B cell (primary cell): Measurements from ENCODE around the gene CADM2. TPM values are rescaled to one million over a fixed set of nuclear protein-coding genes. Genes with fewer than 3 reads are reported as not detected.
"Not testable (repeated sequence)": the region's sequence is repeated elsewhere in the genome, so short reads cannot be mapped to it uniquely, and the experiment has no call there.

Experiments
- ATAC-seq: fragments of 200-7000 bp; cut with Tn5 transposase; one replicate; pipeline ENCODE4 v1.10.0; 2021; ENCODE audit warnings: low read depth, mild to moderate bottlenecking, moderate number of reproducible peaks, moderate library complexity
- CTCF ChIA-PET: fragments of 350-600 bp; sonication (Branson Sonifier 250); formaldehyde crosslinking; loops from one replicate; lab custom pipeline; 2021; ENCODE audit warnings: antibody characterized with exemption, inconsistent platforms; lab: Charles Lee
- POLR2A ChIA-PET: fragments of 350-600 bp; sonication (Branson Sonifier 250); formaldehyde crosslinking; loops from one replicate; lab custom pipeline; 2021; ENCODE audit warnings: antibody characterized with exemption; lab: Charles Lee
- DNase-seq: peaks from one replicate; pipeline ENCODE4 v3.0.0; 2013
- H2AFZ ChIP-seq: 2 replicates; pipeline ENCODE4 v1.6.1; 2012; ENCODE audit warnings: mild to moderate bottlenecking, low read depth, low read length; ENCODE audit not compliant: insufficient read depth, poor library complexity, severe bottlenecking
- H3K27ac ChIP-seq, 2 donors: 1 replicate in 1 of 2; 2 replicates in 1 of 2; pipeline ENCODE4 v1.5.1; 2012 to 2013; ENCODE audit warnings: low read length in 2 of 2, mild to moderate bottlenecking in 2 of 2, moderate library complexity in 1 of 2
- H3K27me3 ChIP-seq, 4 experiments: fragments of 200-600 bp in 1 of 4; sonication (generic) in 1 of 4; replicated peaks in 1 of 4; 1 replicate in 2 of 4; 2 replicates in 2 of 4; pipeline versions ENCODE4 v1.6.1 to v1.7.0; 2013 to 2016; ENCODE audit warnings: low read length in 3 of 4, mild to moderate bottlenecking in 2 of 4, mixed read lengths in 1 of 4, moderate library complexity in 1 of 4; ENCODE audit not compliant: insufficient read depth in 4 of 4, control insufficient read depth in 3 of 4; ENCODE audit errors: control extremely low read depth in 1 of 4
- H3K36me3 ChIP-seq, 2 experiments: replicated peaks in 1 of 2; 1 replicate in 1 of 2; 2 replicates in 1 of 2; pipeline versions ENCODE4 v1.6.1 to v1.7.1; 2013; ENCODE audit warnings: low read length in 1 of 2; ENCODE audit not compliant: insufficient read depth in 2 of 2, control insufficient read depth in 1 of 2; ENCODE audit errors: control extremely low read depth in 1 of 2, extremely low read depth in 1 of 2
- H3K4me1 ChIP-seq, 2 donors: fragments of 200-600 bp in 1 of 2; sonication (generic) in 1 of 2; 1 replicate in 1 of 2; 2 replicates in 1 of 2; pipeline versions ENCODE4 v1.5.1 to v1.6.1; 2013 to 2017; ENCODE audit warnings: low read length in 2 of 2; ENCODE audit not compliant: control insufficient read depth in 2 of 2, insufficient read depth in 2 of 2
- H3K4me2 ChIP-seq: replicated peaks from 2 replicates; pipeline ENCODE3; 2012; ENCODE audit warnings: mild to moderate bottlenecking, low read depth, low read length; ENCODE audit not compliant: poor library complexity, severe bottlenecking
- H3K4me3 ChIP-seq, 5 experiments: fragments of 200-600 bp in 1 of 5; sonication (generic) in 1 of 5; 1 replicate in 3 of 5; 2 replicates in 2 of 5; pipeline versions ENCODE4 v1.5.1 to v1.7.0; 2011 to 2016; ENCODE audit warnings: low read length in 4 of 5, mild to moderate bottlenecking in 4 of 5, low read depth in 2 of 5, control low read depth in 1 of 5, moderate library complexity in 1 of 5; ENCODE audit not compliant: insufficient read depth in 1 of 5; ENCODE audit errors: control extremely low read depth in 1 of 5, extremely low read depth in 1 of 5
- H3K79me2 ChIP-seq: fragments of 200-600 bp; sonication (generic); one replicate; pipeline ENCODE4 v1.6.0; 2016; ENCODE audit warnings: low read length; ENCODE audit not compliant: control insufficient read depth, insufficient read depth
- H3K9ac ChIP-seq: fragments of 200-600 bp; sonication (generic); 2 replicates; pipeline ENCODE4 v1.6.1; 2017; ENCODE audit warnings: mild to moderate bottlenecking, low read length, moderate library complexity
- H3K9me3 ChIP-seq, 3 donors: one replicate each; pipeline versions ENCODE4 v1.6.1 to v1.7.1; 2013; ENCODE audit warnings: low read length in 2 of 3; ENCODE audit not compliant: control insufficient read depth in 2 of 3, insufficient read depth in 1 of 3; ENCODE audit errors: control extremely low read depth in 1 of 3
- H4K20me1 ChIP-seq: 2 replicates; pipeline ENCODE4 v1.6.0; 2012; ENCODE audit warnings: mild to moderate bottlenecking, low read length; ENCODE audit not compliant: insufficient read depth, control insufficient read depth, poor library complexity, severe bottlenecking
- H3K27ac Mint-ChIP-seq: one replicate; pipeline ENCODE4 v1.8.0; 2021; ENCODE audit warnings: mixed read lengths
- H3K27me3 Mint-ChIP-seq: one replicate; pipeline ENCODE4 v1.8.0; 2021; ENCODE audit warnings: mixed read lengths
- H3K4me1 Mint-ChIP-seq: one replicate; pipeline ENCODE4 v1.8.0; 2021; ENCODE audit warnings: mixed read lengths
- H3K4me3 Mint-ChIP-seq: one replicate; pipeline ENCODE4 v1.8.0; 2021; ENCODE audit warnings: mixed read lengths
- H3K9me3 Mint-ChIP-seq: one replicate; pipeline ENCODE4 v1.8.0; 2022; ENCODE audit warnings: mixed read lengths; ENCODE audit not compliant: insufficient read depth
- EZH2 ChIP-seq: IDR thresholded peaks from 2 replicates; pipeline ENCODE4 v1.6.1; 2012; ENCODE audit warnings: borderline replicate concordance, low read depth, mild to moderate bottlenecking, moderate library complexity, low read length; ENCODE audit not compliant: insufficient read depth, poor library complexity, severe bottlenecking
- WGBS: methylation state at CpG from one replicate; pipeline ENCODE4 v1.1.5; 2013; ENCODE audit warnings: missing lambda C conversion rate; ENCODE audit not compliant: insufficient coverage; 5-methylcytosine and 5-hydroxymethylcytosine counted together
- intact Hi-C: fragments of 100-400 bp; cut with micrococcal nuclease; formaldehyde crosslinking; loops from one replicate; pipeline ENCODE4 v1.10.0; 2022
- polyA plus RNA-seq: library from polyadenylated mRNA; depleted of rRNA; stranded (reverse); fragments of >200 nt; gene quantifications from 2 replicates; pipeline ENCODE4 v1.2.3, GENCODE V29; 2012
- total RNA-seq, 2 donors: library from RNA; stranded (reverse); fragments of 120-200 nt in 1 of 2; gene quantifications; 1 replicate in 1 of 2; 2 replicates in 1 of 2; pipeline versions ENCODE4 v1.2.3 to v1.2.4, GENCODE V29; 2013 to 2022
- TF ChIP-seq, protein P1 (sequence below): fragments of 200-600 bp; IDR thresholded peaks from one replicate; pipeline ENCODE4 v1.8.0; 2022; ENCODE audit warnings: antibody characterized with exemption, mild to moderate bottlenecking

Gene CADM2
- total and polyA plus RNA-seq, 2 donors (not counting 1 experiment from before 2014, with no cell fraction given) = 0.10 to 0.37 TPM

GRCh38 chr3:85977615-85978338 is 1019.0 kb downstream of the CADM2 start:
- CTCF ChIA-PET = no interaction called here
- no peaks in the 10 kb centered on the region for H3K4me1 ChIP-seq
- ATAC-seq (no peak), DNase-seq (no peak)
- no peak overlapping the region for H3K9ac ChIP-seq
- no peaks in the 10 kb centered on the region for H3K4me1 Mint-ChIP-seq
- H3K79me2 ChIP-seq = no peaks in the 10 kb centered on the region
- H4K20me1 ChIP-seq = no peaks in the 10 kb centered on the region
- no peak overlapping the region for H3K4me3 Mint-ChIP-seq
- no CpG with 5 or more reads among the region's 6 CpGs for WGBS
- no peaks in the 10 kb centered on the region for H3K9me3 ChIP-seq
- no peak overlapping the region for H3K27ac ChIP-seq
- H3K4me2 ChIP-seq = no peak overlapping the region
- H3K27me3 ChIP-seq = no peaks in the 10 kb centered on the region
- no peak overlapping the region for H3K4me3 ChIP-seq
- POLR2A ChIA-PET = no interaction called here
- no peaks in the 10 kb centered on the region for H3K9me3 Mint-ChIP-seq
- no peak overlapping the region for H2AFZ ChIP-seq
- no peaks in the 10 kb centered on the region for H3K36me3 ChIP-seq
- H3K27me3 Mint-ChIP-seq = no peaks in the 10 kb centered on the region
- no peak overlapping the region for H3K27ac Mint-ChIP-seq
- intact Hi-C loops = no loop called here
- TF ChIP-seq EZH2 = no peak
- TF ChIP-seq, protein P1, sequence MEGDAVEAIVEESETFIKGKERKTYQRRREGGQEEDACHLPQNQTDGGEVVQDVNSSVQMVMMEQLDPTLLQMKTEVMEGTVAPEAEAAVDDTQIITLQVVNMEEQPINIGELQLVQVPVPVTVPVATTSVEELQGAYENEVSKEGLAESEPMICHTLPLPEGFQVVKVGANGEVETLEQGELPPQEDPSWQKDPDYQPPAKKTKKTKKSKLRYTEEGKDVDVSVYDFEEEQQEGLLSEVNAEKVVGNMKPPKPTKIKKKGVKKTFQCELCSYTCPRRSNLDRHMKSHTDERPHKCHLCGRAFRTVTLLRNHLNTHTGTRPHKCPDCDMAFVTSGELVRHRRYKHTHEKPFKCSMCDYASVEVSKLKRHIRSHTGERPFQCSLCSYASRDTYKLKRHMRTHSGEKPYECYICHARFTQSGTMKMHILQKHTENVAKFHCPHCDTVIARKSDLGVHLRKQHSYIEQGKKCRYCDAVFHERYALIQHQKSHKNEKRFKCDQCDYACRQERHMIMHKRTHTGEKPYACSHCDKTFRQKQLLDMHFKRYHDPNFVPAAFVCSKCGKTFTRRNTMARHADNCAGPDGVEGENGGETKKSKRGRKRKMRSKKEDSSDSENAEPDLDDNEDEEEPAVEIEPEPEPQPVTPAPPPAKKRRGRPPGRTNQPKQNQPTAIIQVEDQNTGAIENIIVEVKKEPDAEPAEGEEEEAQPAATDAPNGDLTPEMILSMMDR = no peak

DNA sequence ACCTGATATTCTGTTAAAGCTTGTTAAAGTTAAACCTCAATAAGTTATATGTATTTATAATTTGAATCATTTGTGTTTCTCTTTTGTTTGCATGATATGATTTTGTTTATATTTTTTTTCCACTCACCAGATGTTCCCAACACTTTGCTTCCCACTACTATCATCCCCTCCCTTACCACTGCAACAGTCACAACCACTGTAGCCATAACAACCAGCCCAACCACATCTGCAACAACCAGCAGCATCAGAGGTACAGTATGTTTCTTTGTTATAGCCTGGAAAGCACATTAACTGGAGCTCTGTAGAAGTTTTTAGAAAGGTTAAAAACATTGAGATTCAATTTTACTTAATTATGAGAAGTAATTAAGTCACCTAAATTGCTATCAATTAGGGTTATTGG is 1020.2 kb downstream of the CADM2 start:
- Mint-ChIP-seq H3K4me1 (no peaks in the 10 kb centered on the region), H3K27ac (no peak overlapping the region), H3K9me3 (no peaks in the 10 kb centered on the region), H3K4me3 (no peak overlapping the region), H3K27me3 (no peaks in the 10 kb centered on the region)
- Histone ChIP-seq H3K4me2 (no peak overlapping the region), H2AFZ (no peak overlapping the region), H3K27ac (no peak overlapping the region), H3K4me1 (no peaks in the 10 kb centered on the region), H4K20me1 (no peaks in the 10 kb centered on the region), H3K4me3 (no peak overlapping the region), H3K9ac (no peak overlapping the region), H3K79me2 (no peaks in the 10 kb centered on the region), H3K36me3 (no peaks in the 10 kb centered on the region), H3K9me3 (no peaks in the 10 kb centered on the region), H3K27me3 (no peaks in the 10 kb centered on the region)
- POLR2A ChIA-PET = no interaction called here
- no peak for ATAC-seq
- intact Hi-C loops = no loop called here
- DNase-seq = no peak
- TF ChIP-seq EZH2 = no peak
- TF ChIP-seq, protein P1 = no peak
- CTCF ChIA-PET = no interaction called here

DNA sequence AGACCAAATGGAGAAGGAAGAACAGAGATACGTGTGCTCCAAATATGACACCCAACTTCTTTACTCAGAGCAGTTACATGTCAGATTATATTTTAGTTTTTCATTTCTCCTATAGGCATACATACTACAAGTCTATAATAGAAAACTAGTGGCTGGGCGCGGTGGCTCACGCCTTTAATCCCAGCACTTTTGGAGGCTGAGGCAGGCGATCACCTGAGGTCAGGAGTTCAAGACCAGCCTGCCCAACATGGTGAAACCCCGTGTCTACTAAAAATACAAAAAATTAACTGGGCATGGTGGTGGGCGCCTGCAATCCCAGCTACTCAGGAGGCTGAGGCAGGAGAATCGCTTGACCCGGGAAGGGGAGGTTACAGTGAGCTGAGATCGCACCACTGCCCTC is 1030.8 kb downstream of the CADM2 start:
- H3K27me3 Mint-ChIP-seq, H3K4me3 Mint-ChIP-seq, H3K27ac Mint-ChIP-seq, H3K4me1 ChIP-seq, intact Hi-C loops, H3K4me3 ChIP-seq, H3K9me3 ChIP-seq, H3K4me1 Mint-ChIP-seq, POLR2A ChIA-PET, H3K9ac ChIP-seq, H3K27ac ChIP-seq, DNase-seq, H4K20me1 ChIP-seq, H3K9me3 Mint-ChIP-seq, H2AFZ ChIP-seq, H3K79me2 ChIP-seq, H3K27me3 ChIP-seq, CTCF ChIA-PET, H3K36me3 ChIP-seq, H3K4me2 ChIP-seq, ATAC-seq: not testable (repeated sequence)
- 100% methylated on average over 3 of the region's 10 CpGs for WGBS
